Natural killer cell treated with Interleukin-12 subunit alpha and Interleukin-12 subunit beta and Interleukin-15 and Interleukin-18, amount 100 ng/mL, for 72 hours (primary cell): Measurements from ENCODE around the gene NUDT12. TPM values are rescaled to one million over a fixed set of nuclear protein-coding genes. Genes with fewer than 3 reads are reported as not detected.

Experiments used
- ATAC-seq, 2 donors: fragments of 150-1000 bp; cut with Tn5 transposase in 1 of 2; sonication (Bioruptor Pico), chemical (Tn5 transposase) in 1 of 2; 2 replicates each; pipeline ENCODE4 v1.10.0; 2021
- DNase-seq: peaks from one replicate; pipeline ENCODE4 v3.0.0; 2022; ENCODE audit warnings: low spot score
- H3K27ac Mint-ChIP-seq, 2 donors: 1 replicate in 1 of 2; 2 replicates in 1 of 2; pipeline ENCODE4 v1.8.0; 2022; ENCODE audit warnings: mixed read lengths in 2 of 2, mild to moderate bottlenecking in 1 of 2, moderate library complexity in 1 of 2
- H3K27me3 Mint-ChIP-seq, 2 donors: 1 replicate in 1 of 2; 2 replicates in 1 of 2; pipeline ENCODE4 v1.8.0; 2022; ENCODE audit warnings: mixed read lengths in 2 of 2
- H3K36me3 Mint-ChIP-seq: one replicate; pipeline ENCODE4 v1.8.0; 2022; ENCODE audit warnings: mixed read lengths
- H3K4me1 Mint-ChIP-seq, 2 donors: 1 replicate in 1 of 2; 2 replicates in 1 of 2; pipeline ENCODE4 v1.8.0; 2022; ENCODE audit warnings: low read depth in 2 of 2, mixed read lengths in 2 of 2, mild to moderate bottlenecking in 1 of 2
- H3K4me3 Mint-ChIP-seq: one replicate; pipeline ENCODE4 v1.8.0; 2022; ENCODE audit warnings: mixed read lengths
- H3K9me3 Mint-ChIP-seq: 2 replicates; pipeline ENCODE4 v1.8.0; 2022; ENCODE audit warnings: mixed read lengths
- total RNA-seq, 2 donors: library from RNA; stranded (reverse); gene quantifications; one replicate each; pipeline ENCODE4 v1.2.3, GENCODE V29; 2022

Gene NUDT12
- total RNA-seq, 2 donors from 2014 or later: 0.20 to 0.26 TPM

DNA sequence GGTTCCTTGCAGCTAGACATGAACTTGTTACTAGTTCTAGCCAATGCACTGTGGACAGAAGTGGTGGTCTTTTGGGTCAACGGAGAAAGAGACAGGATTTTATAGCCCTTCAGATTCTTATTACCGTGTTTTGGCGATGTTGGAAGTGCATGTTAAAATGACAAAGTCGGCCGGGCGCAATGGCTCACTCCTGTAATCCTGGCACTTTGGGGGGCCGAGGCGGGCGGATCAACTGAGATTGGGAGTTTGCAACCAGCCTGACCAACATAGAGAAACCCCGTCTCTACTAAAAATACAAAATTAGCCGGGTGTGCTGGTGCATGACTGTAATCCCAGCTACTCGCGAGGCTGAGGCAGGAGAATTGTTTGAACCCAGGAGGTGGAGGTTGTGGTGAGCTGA is 9.1 kb upstream of the NUDT12 start:
- Mint-ChIP-seq H3K9me3 (no peaks in the 10 kb centered on the region), H3K4me1 (no peaks in the 10 kb centered on the region), H3K36me3 (no peaks in the 10 kb centered on the region), H3K27me3 (peaks cover 8 to 13% of the 10 kb centered on the region in 2 donors), H3K27ac (no peak overlapping the region), H3K4me3 (no peak overlapping the region)
- DNase-seq (no peak), ATAC-seq (no peak)

DNA sequence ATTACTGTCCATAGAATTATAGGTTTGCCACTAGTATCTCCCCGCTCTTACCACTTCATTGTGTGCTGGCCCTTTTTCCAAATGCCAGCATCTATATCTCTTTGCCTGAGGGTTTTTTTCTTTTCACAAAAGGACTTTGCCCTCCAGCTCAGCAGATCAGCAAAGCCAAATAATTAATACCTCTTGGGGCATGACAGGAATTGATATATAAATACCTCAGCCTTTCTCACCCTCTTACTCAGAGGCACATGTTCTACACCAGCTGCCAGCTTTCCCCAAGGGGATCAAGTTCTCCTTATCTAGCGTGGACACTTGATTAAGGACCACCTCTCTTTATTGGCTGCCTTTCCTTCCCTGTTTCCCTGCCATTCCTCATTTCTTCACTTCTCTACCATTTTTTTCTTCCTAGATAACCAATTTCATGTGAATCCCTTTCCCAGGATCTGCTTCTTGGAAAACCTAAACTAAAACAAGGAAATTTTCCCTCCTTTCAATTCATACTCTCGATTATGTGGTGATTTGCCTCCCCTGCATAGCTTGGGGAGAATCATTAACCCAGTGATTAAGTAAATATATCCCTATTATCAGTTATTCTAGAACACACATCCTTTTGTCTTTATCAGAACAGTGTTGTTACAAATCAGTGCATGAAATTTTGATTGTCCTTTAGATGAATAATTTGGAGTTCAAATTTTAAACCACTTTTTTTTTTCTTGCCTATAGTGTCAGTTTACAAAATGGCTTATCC is 6.9 kb upstream of the NUDT12 start:
- Mint-ChIP-seq H3K9me3 (no peaks in the 10 kb centered on the region), H3K4me1 (no peaks in the 10 kb centered on the region), H3K27ac (no peak overlapping the region), H3K36me3 (no peaks in the 10 kb centered on the region), H3K4me3 (no peak overlapping the region), H3K27me3 (peaks cover 6 to 13% of the 10 kb centered on the region in 2 donors)
- ATAC-seq (no peak), DNase-seq (no peak)

DNA sequence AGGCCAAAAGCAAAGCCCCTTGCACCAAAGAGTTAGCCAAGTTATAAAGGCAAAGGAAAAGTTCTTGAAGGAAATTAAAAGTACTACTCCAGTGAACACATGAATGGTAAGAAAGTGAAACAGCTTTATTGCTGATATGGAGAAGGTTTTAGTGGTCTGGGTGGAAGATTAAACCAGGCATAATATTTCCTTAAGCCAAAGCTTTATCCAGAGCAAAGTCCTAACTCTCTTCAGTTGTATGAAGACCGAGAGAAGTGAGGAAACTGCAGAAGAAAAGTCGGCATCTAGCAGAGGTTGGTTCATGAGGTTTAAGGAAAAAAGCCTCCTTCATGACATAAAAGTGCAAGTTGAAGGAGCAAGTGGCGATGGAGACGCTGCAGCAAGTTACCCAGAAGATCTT is 3.1 kb upstream of the NUDT12 start:
- H3K4me1 Mint-ChIP-seq: peaks cover 4 to 11% of the 10 kb centered on the region in 2 donors
- H3K9me3 Mint-ChIP-seq: no peaks in the 10 kb centered on the region
- no peak overlapping the region for H3K4me3 Mint-ChIP-seq
- no peak overlapping the region for H3K27ac Mint-ChIP-seq
- DNase-seq (no peak), ATAC-seq (no peak)
- peaks cover 6 to 7% of the 10 kb centered on the region in 2 donors for H3K27me3 Mint-ChIP-seq
- H3K36me3 Mint-ChIP-seq: no peaks in the 10 kb centered on the region

- H3K4me1 Mint-ChIP-seq: peaks cover 4 to 11% of the 10 kb centered on the region in 2 donors
- peak overlapping the region in 1 of 2 donors; percentile 84 for H3K27ac Mint-ChIP-seq
Measured at GRCh38 chr5:103561685-103562452, 720 bp downstream of the NUDT12 start.

GRCh38 chr5:103560826-103561225 is 1.8 kb downstream of the NUDT12 start:
- H3K27me3 Mint-ChIP-seq: no peaks in the 10 kb centered on the region
- no peak overlapping the region for H3K27ac Mint-ChIP-seq
- H3K36me3 Mint-ChIP-seq: no peaks in the 10 kb centered on the region
- H3K4me3 Mint-ChIP-seq: no peak overlapping the region
- H3K4me1 Mint-ChIP-seq: peaks cover 4 to 11% of the 10 kb centered on the region in 2 donors
- ATAC-seq: no peak
- DNase-seq: no peak
- no peaks in the 10 kb centered on the region for H3K9me3 Mint-ChIP-seq

More at GRCh38 chr5:103561685-103562452, 720 bp downstream of the NUDT12 start:
- Mint-ChIP-seq H3K9me3 (no peaks in the 10 kb centered on the region), H3K36me3 (no peaks in the 10 kb centered on the region), H3K27me3 (no peaks in the 10 kb centered on the region), H3K4me3 (peak overlapping the region; percentile 78)
- DNase-seq: no peak
- peak; percentile 17 to 46 for ATAC-seq

- no peaks in the 10 kb centered on the region for H3K9me3 Mint-ChIP-seq
- ATAC-seq: no peak
- H3K4me3 Mint-ChIP-seq: no peak overlapping the region
- no peaks in the 10 kb centered on the region for H3K4me1 Mint-ChIP-seq
- DNase-seq: no peak
- no peaks in the 10 kb centered on the region for H3K36me3 Mint-ChIP-seq
- no peak overlapping the region for H3K27ac Mint-ChIP-seq
- peaks cover 4 to 8% of the 10 kb centered on the region in 2 donors for H3K27me3 Mint-ChIP-seq
Measured at GRCh38 chr5:103546858-103547257, 15.7 kb downstream of the NUDT12 start.

DNA sequence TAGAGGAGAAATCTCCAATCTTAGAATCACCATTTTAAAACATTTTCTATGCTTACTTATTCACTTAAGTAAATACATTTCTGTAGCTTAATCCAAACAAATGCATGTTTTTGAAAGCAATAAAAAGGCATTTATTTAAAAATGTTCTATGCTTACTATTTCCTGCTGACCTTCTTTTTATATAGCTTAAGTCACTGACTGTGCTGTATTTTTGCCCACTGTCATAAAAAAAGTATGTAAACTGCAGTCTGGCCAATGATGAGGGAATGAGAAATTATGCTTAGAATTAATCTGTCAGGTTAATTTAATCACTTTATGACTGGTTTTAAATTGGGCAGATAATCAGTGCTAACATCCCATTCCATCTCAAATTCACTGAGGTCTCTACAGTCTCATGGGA is 20.1 kb downstream of the NUDT12 start:
- no peak overlapping the region for H3K27ac Mint-ChIP-seq
- DNase-seq (no peak), ATAC-seq (no peak)
- H3K27me3 Mint-ChIP-seq: peaks cover 0 to 4% of the 10 kb centered on the region in 2 donors
- no peaks in the 10 kb centered on the region for H3K4me1 Mint-ChIP-seq
- no peaks in the 10 kb centered on the region for H3K36me3 Mint-ChIP-seq
- no peak overlapping the region for H3K4me3 Mint-ChIP-seq
- no peaks in the 10 kb centered on the region for H3K9me3 Mint-ChIP-seq

GRCh38 chr5:103541569-103541968 is 21.0 kb downstream of the NUDT12 start:
- no peaks in the 10 kb centered on the region for H3K9me3 Mint-ChIP-seq
- no peaks in the 10 kb centered on the region for H3K36me3 Mint-ChIP-seq
- DNase-seq: no peak
- H3K4me3 Mint-ChIP-seq: no peak overlapping the region
- ATAC-seq: no peak
- H3K4me1 Mint-ChIP-seq: no peaks in the 10 kb centered on the region
- H3K27ac Mint-ChIP-seq: no peak overlapping the region
- peaks cover 0 to 4% of the 10 kb centered on the region in 2 donors for H3K27me3 Mint-ChIP-seq

DNA sequence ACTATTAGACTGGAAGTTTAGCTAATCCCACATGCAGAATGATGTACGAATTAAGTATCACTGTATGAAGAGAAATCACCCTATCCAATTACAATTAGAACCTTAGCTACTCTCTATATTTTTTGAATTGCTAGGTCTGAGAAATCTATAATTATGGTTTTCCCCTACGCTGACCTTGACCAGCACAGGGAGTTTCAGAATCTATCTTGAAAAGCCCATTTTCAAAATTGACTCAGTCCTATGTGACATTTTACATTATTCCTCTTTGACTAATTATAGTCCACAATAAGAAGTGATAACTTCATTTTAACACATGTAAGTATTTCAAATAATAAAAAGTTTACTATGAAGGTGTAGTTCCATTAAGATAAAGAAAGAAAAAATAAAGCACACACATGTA is 21.5 kb downstream of the NUDT12 start:
- ATAC-seq (no peak), DNase-seq (no peak)
- no peaks in the 10 kb centered on the region for H3K36me3 Mint-ChIP-seq
- no peaks in the 10 kb centered on the region for H3K9me3 Mint-ChIP-seq
- no peak overlapping the region for H3K4me3 Mint-ChIP-seq
- H3K27ac Mint-ChIP-seq: no peak overlapping the region
- no peaks in the 10 kb centered on the region for H3K4me1 Mint-ChIP-seq
- peaks cover 0 to 4% of the 10 kb centered on the region in 2 donors for H3K27me3 Mint-ChIP-seq

DNA sequence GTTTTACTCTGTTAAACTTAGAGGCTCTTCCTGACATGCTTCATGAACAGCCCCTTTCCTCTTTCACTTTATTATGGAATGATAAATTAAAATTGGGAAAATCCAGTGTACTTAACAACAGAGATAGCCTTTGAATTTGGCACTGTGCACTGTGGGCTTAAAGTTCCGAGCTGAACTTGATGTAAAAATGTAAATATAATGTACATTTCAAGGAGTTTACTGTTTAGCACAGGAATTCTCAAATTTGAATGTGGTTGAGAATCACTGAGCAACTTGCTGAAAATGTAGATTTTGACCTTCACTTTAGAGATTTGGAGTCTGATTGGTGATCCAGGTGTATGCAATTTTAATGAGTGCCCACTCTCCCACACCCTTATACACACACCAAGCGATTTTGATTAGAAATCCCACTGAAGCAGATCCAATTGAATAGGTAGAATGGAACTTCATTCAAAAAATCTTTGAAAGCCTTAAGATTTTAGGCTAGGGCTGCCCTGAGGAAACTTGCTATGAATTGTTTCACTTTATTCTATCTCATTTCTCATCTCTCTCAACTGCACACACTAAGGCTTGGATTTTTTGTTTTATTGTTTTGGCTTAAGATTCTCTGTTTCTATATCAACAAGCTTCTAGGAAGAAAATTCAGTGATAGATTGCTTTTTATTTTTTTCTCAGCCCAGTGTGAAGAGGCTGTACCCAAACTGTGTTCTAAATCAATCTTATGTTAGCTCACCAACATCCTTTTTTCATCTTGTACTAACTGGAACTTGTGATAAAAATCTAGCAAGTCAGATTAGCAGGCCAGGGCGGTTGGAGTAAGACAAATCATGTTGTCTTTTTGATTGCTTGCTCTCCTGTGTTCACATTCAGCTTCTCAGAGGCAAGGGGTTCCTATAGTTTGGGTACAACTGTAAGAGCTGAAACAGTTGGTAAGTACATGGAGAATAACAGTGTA is 22.9 kb downstream of the NUDT12 start:
- DNase-seq: no peak
- Mint-ChIP-seq H3K36me3 (no peaks in the 10 kb centered on the region), H3K9me3 (no peaks in the 10 kb centered on the region), H3K4me3 (no peak overlapping the region), H3K27ac (no peak overlapping the region), H3K27me3 (peaks cover 0 to 2% of the 10 kb centered on the region in 2 donors), H3K4me1 (no peaks in the 10 kb centered on the region)
- ATAC-seq: no peak

DNA sequence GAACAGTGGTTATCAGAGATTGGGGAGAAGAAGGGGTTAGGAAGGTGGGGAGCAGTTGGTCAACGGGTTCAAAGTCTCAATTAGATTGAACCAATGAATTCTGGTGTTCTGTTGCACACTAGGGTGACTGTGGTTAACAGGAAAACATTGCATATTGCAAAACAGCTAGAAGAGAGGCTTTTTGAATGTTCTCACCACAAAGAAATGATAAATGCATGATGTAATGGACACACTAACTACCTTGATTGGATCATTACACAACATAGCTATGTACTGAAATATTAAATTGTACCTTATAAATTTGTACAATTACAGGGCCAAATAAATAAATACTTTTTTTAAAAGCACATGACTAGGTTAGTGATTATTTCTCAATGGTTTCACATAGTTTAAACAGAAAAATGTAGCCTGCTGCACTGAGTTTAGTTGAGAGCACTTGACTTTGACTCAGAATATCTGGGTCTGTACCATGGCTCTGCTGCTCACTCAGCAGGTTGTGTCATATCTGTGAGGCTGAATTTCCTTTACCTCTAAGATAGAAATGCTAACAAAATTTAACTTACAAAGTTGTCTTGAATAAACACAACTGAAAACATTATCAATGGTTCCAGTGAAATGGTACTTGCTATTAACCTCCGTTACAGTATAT is 30.4 kb downstream of the NUDT12 start:
- DNase-seq: no peak
- no peak overlapping the region for H3K27ac Mint-ChIP-seq
- no peaks in the 10 kb centered on the region for H3K4me1 Mint-ChIP-seq
- no peaks in the 10 kb centered on the region for H3K9me3 Mint-ChIP-seq
- peaks cover 0 to 2% of the 10 kb centered on the region in 2 donors for H3K27me3 Mint-ChIP-seq
- no peaks in the 10 kb centered on the region for H3K36me3 Mint-ChIP-seq
- ATAC-seq: no peak
- no peak overlapping the region for H3K4me3 Mint-ChIP-seq

DNA sequence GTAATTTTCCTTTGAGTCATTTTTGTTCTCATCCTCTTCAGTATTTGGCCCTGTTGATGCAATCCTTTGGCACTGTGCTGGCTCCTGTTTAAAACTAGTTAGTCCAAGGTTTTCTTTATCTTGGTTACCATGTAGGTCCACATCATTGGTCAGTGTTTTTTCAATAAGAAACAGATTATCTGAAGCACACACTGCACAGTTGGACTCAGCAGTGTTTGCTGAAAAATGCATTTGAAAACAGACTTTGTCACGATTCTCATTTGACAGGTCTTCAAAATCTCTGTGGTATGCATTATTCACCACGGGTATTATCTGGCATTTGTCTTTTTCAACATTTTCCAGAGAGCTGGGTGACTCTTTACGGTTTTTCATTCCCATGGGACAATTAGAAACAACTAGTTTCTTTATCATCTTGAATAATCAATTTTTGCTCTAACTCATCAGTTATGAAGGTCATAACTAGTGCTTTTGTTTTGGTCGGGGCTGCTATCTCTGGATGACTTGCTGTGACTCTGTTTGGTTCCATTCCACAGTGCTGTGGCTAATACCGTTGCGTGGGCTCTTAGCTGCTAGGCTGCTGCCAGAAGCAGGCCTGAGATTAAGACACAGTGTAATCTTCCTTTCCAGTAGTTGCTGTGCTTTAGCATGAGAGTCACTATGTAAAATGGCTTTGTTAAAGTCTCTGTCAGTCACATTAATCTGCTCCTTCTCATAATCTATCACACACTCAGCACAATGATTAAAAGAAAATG is 36.2 kb downstream of the NUDT12 start:
- peaks cover 0 to 4% of the 10 kb centered on the region in 2 donors for H3K4me1 Mint-ChIP-seq
- H3K27ac Mint-ChIP-seq: no peak overlapping the region
- H3K4me3 Mint-ChIP-seq: no peak overlapping the region
- DNase-seq (no peak), ATAC-seq (no peak)
- H3K27me3 Mint-ChIP-seq: no peaks in the 10 kb centered on the region
- H3K9me3 Mint-ChIP-seq: no peaks in the 10 kb centered on the region
- H3K36me3 Mint-ChIP-seq: no peaks in the 10 kb centered on the region
